ENCODE measurements around the gene POLR2M. TPM values are rescaled to one million over a fixed set of nuclear protein-coding genes. Genes with fewer than 3 reads are reported as not detected.

POLR2M gene
- total and polyA plus RNA-seq, 5 donors from 2014 or later: 53.6 to 85.5 (median 65.4) TPM

GRCh38 chr15:57667171-57667849 is 39.2 kb upstream of the POLR2M start:
- Mint-ChIP-seq H3K9me3 (no peaks in the 10 kb centered on the region), H3K4me1 (no peaks in the 10 kb centered on the region), H3K27ac (no peak overlapping the region), H3K4me3 (no peak overlapping the region), H3K36me3 (peaks cover 3% of the 10 kb centered on the region), H3K27me3 (peaks cover 20% of the 10 kb centered on the region)
- no peak overlapping the region for H3K27ac ChIP-seq (ENCODE audit: insufficient read depth, low read length, poor library complexity, severe bottlenecking)
- H3K4me1 ChIP-seq (ENCODE audit: control insufficient read depth, insufficient read depth, low read length, poor library complexity, severe bottlenecking): no peaks in the 10 kb centered on the region
- no peaks in the 10 kb centered on the region for H3K36me3 ChIP-seq (ENCODE audit: control insufficient read depth, insufficient read depth, low read length)
- DNase-seq (no peak), ATAC-seq (ENCODE audit: low read depth in 2 of 2) (no peak)
- H3K27me3 ChIP-seq (ENCODE audit: control insufficient read depth, insufficient read depth, low read length): peaks cover under 1% of the 10 kb centered on the region
- no peak overlapping the region for H3K4me3 ChIP-seq (ENCODE audit: low read depth, low read length)
- H3K9me3 ChIP-seq (ENCODE audit: control insufficient read depth in 2 of 2, low read length in 2 of 2): no peaks in the 10 kb centered on the region

- no peaks in the 10 kb centered on the region for H3K4me1 ChIP-seq (ENCODE audit: control insufficient read depth, insufficient read depth, low read length, poor library complexity, severe bottlenecking)
- no peak overlapping the region for H3K27ac Mint-ChIP-seq
- H3K4me3 Mint-ChIP-seq: no peak overlapping the region
- H3K4me1 Mint-ChIP-seq: no peaks in the 10 kb centered on the region
- no peak for DNase-seq
- H3K27ac ChIP-seq (ENCODE audit: insufficient read depth, low read length, poor library complexity, severe bottlenecking): no peak overlapping the region
- peaks cover 5% of the 10 kb centered on the region for H3K27me3 ChIP-seq (ENCODE audit: control insufficient read depth, insufficient read depth, low read length)
- H3K4me3 ChIP-seq (ENCODE audit: low read depth, low read length): no peak overlapping the region
- peaks cover 9% of the 10 kb centered on the region for H3K36me3 Mint-ChIP-seq
- ATAC-seq (ENCODE audit: low read depth in 2 of 2): no peak
- H3K9me3 ChIP-seq (ENCODE audit: control insufficient read depth in 2 of 2, low read length in 2 of 2): no peaks in the 10 kb centered on the region
- H3K27me3 Mint-ChIP-seq: peaks cover 25% of the 10 kb centered on the region
- H3K9me3 Mint-ChIP-seq: no peaks in the 10 kb centered on the region
- H3K36me3 ChIP-seq (ENCODE audit: control insufficient read depth, insufficient read depth, low read length): no peaks in the 10 kb centered on the region
These were observed 38.5 kb upstream of the POLR2M start for GRCh38 chr15:57668016-57668415.

- no peaks in the 10 kb centered on the region for H3K9me3 ChIP-seq (ENCODE audit: control insufficient read depth in 2 of 2, low read length in 2 of 2)
- DNase-seq (no peak), ATAC-seq (ENCODE audit: low read depth in 2 of 2) (no peak)
- no peak overlapping the region for H3K4me3 ChIP-seq (ENCODE audit: low read depth, low read length)
- Mint-ChIP-seq H3K9me3 (no peaks in the 10 kb centered on the region), H3K27me3 (peaks cover 14% of the 10 kb centered on the region), H3K36me3 (peaks cover 9% of the 10 kb centered on the region), H3K4me1 (no peaks in the 10 kb centered on the region), H3K4me3 (no peak overlapping the region), H3K27ac (no peak overlapping the region)
- peaks cover 6% of the 10 kb centered on the region for H3K27me3 ChIP-seq (ENCODE audit: control insufficient read depth, insufficient read depth, low read length)
- no peaks in the 10 kb centered on the region for H3K36me3 ChIP-seq (ENCODE audit: control insufficient read depth, insufficient read depth, low read length)
- H3K4me1 ChIP-seq (ENCODE audit: control insufficient read depth, insufficient read depth, low read length, poor library complexity, severe bottlenecking): no peaks in the 10 kb centered on the region
- H3K27ac ChIP-seq (ENCODE audit: insufficient read depth, low read length, poor library complexity, severe bottlenecking): no peak overlapping the region
These were observed 34.9 kb upstream of the POLR2M start for GRCh38 chr15:57671636-57672035.

- Mint-ChIP-seq H3K27ac (no peak overlapping the region), H3K4me1 (peaks cover 0 to 5% (median 1%) of the 10 kb centered on the region in 4 donors), H3K4me3 (no peak overlapping the region), H3K9me3 (no peaks in the 10 kb centered on the region), H3K36me3 (peaks cover 9% of the 10 kb centered on the region), H3K27me3 (peaks cover 20% of the 10 kb centered on the region)
- no peaks in the 10 kb centered on the region for H3K36me3 ChIP-seq (ENCODE audit: control insufficient read depth, insufficient read depth, low read length)
- peaks cover 6% of the 10 kb centered on the region for H3K27me3 ChIP-seq (ENCODE audit: control insufficient read depth, insufficient read depth, low read length)
- DNase-seq: no peak
- no peaks in the 10 kb centered on the region for H3K4me1 ChIP-seq (ENCODE audit: control insufficient read depth, insufficient read depth, low read length, poor library complexity, severe bottlenecking)
- no peaks in the 10 kb centered on the region for H3K9me3 ChIP-seq (ENCODE audit: control insufficient read depth in 2 of 2, low read length in 2 of 2)
- no peak overlapping the region for H3K4me3 ChIP-seq (ENCODE audit: low read depth, low read length)
- H3K27ac ChIP-seq (ENCODE audit: insufficient read depth, low read length, poor library complexity, severe bottlenecking): no peak overlapping the region
- ATAC-seq (ENCODE audit: low read depth in 2 of 2): no peak
These were observed 30.9 kb upstream of the POLR2M start for GRCh38 chr15:57675481-57676181.

- no peaks in the 10 kb centered on the region for H3K9me3 Mint-ChIP-seq
- H3K27me3 Mint-ChIP-seq: peaks cover 20% of the 10 kb centered on the region
- H3K27ac Mint-ChIP-seq: no peak overlapping the region
- DNase-seq (no peak), ATAC-seq (ENCODE audit: low read depth in 2 of 2) (no peak)
- no peak overlapping the region for H3K4me3 ChIP-seq (ENCODE audit: low read depth, low read length)
- peaks cover 9% of the 10 kb centered on the region for H3K36me3 Mint-ChIP-seq
- H3K4me3 Mint-ChIP-seq: no peak overlapping the region
- H3K27me3 ChIP-seq (ENCODE audit: control insufficient read depth, insufficient read depth, low read length): peaks cover 6% of the 10 kb centered on the region
- H3K9me3 ChIP-seq (ENCODE audit: control insufficient read depth in 2 of 2, low read length in 2 of 2): no peaks in the 10 kb centered on the region
- H3K4me1 ChIP-seq (ENCODE audit: control insufficient read depth, insufficient read depth, low read length, poor library complexity, severe bottlenecking): no peaks in the 10 kb centered on the region
- H3K4me1 Mint-ChIP-seq: peaks cover 0 to 5% (median 1%) of the 10 kb centered on the region in 4 donors
- H3K36me3 ChIP-seq (ENCODE audit: control insufficient read depth, insufficient read depth, low read length): no peaks in the 10 kb centered on the region
- no peak overlapping the region for H3K27ac ChIP-seq (ENCODE audit: insufficient read depth, low read length, poor library complexity, severe bottlenecking)
These were observed 29.9 kb upstream of the POLR2M start for GRCh38 chr15:57676585-57676984.

- Mint-ChIP-seq H3K4me3 (no peak overlapping the region), H3K36me3 (peaks cover 9% of the 10 kb centered on the region)
These were observed 29.3 kb upstream of the POLR2M start for GRCh38 chr15:57677204-57677603.

GRCh38 chr15:57680021-57680420 is 26.5 kb upstream of the POLR2M start:
- no peak overlapping the region for H3K4me3 Mint-ChIP-seq
- ATAC-seq (ENCODE audit: low read depth in 2 of 2): no peak
- DNase-seq: no peak
- peaks cover 8% of the 10 kb centered on the region for H3K27me3 Mint-ChIP-seq
- Histone ChIP-seq H3K9me3 (ENCODE audit: control insufficient read depth in 2 of 2, low read length in 2 of 2) (no peaks in the 10 kb centered on the region), H3K36me3 (ENCODE audit: control insufficient read depth, insufficient read depth, low read length) (no peaks in the 10 kb centered on the region), H3K4me1 (ENCODE audit: control insufficient read depth, insufficient read depth, low read length, poor library complexity, severe bottlenecking) (no peaks in the 10 kb centered on the region), H3K4me3 (ENCODE audit: low read depth, low read length) (no peak overlapping the region), H3K27me3 (ENCODE audit: control insufficient read depth, insufficient read depth, low read length) (no peaks in the 10 kb centered on the region), H3K27ac (ENCODE audit: insufficient read depth, low read length, poor library complexity, severe bottlenecking) (no peak overlapping the region)
- no peak overlapping the region for H3K27ac Mint-ChIP-seq
- peaks cover 7% of the 10 kb centered on the region for H3K36me3 Mint-ChIP-seq
- H3K4me1 Mint-ChIP-seq: peaks cover 0 to 5% (median 3%) of the 10 kb centered on the region in 4 donors
- no peaks in the 10 kb centered on the region for H3K9me3 Mint-ChIP-seq

More at GRCh38 chr15:57677204-57677603, 29.3 kb upstream of the POLR2M start:
- no peaks in the 10 kb centered on the region for H3K36me3 ChIP-seq (ENCODE audit: control insufficient read depth, insufficient read depth, low read length)
- peaks cover 6% of the 10 kb centered on the region for H3K27me3 ChIP-seq (ENCODE audit: control insufficient read depth, insufficient read depth, low read length)
- Mint-ChIP-seq H3K27me3 (peaks cover 16% of the 10 kb centered on the region), H3K9me3 (no peaks in the 10 kb centered on the region), H3K4me1 (peaks cover 0 to 5% (median 3%) of the 10 kb centered on the region in 4 donors), H3K27ac (no peak overlapping the region)
- no peaks in the 10 kb centered on the region for H3K4me1 ChIP-seq (ENCODE audit: control insufficient read depth, insufficient read depth, low read length, poor library complexity, severe bottlenecking)
- ATAC-seq (ENCODE audit: low read depth in 2 of 2) (no peak), DNase-seq (no peak)
- H3K4me3 ChIP-seq (ENCODE audit: low read depth, low read length): no peak overlapping the region
- H3K9me3 ChIP-seq (ENCODE audit: control insufficient read depth in 2 of 2, low read length in 2 of 2): no peaks in the 10 kb centered on the region
- no peak overlapping the region for H3K27ac ChIP-seq (ENCODE audit: insufficient read depth, low read length, poor library complexity, severe bottlenecking)

- no peak overlapping the region for H3K4me3 Mint-ChIP-seq
- H3K4me1 Mint-ChIP-seq: peaks cover 0 to 5% (median 3%) of the 10 kb centered on the region in 4 donors
- no peaks in the 10 kb centered on the region for H3K9me3 Mint-ChIP-seq
- H3K36me3 Mint-ChIP-seq: peaks cover 7% of the 10 kb centered on the region
- ATAC-seq (ENCODE audit: low read depth in 2 of 2) (no peak), DNase-seq (no peak)
- Histone ChIP-seq H3K36me3 (ENCODE audit: control insufficient read depth, insufficient read depth, low read length) (no peaks in the 10 kb centered on the region), H3K4me1 (ENCODE audit: control insufficient read depth, insufficient read depth, low read length, poor library complexity, severe bottlenecking) (no peaks in the 10 kb centered on the region), H3K9me3 (ENCODE audit: control insufficient read depth in 2 of 2, low read length in 2 of 2) (no peaks in the 10 kb centered on the region), H3K4me3 (ENCODE audit: low read depth, low read length) (no peak overlapping the region), H3K27ac (ENCODE audit: insufficient read depth, low read length, poor library complexity, severe bottlenecking) (no peak overlapping the region), H3K27me3 (ENCODE audit: control insufficient read depth, insufficient read depth, low read length) (no peaks in the 10 kb centered on the region)
- no peak overlapping the region for H3K27ac Mint-ChIP-seq
- peaks cover 8% of the 10 kb centered on the region for H3K27me3 Mint-ChIP-seq
These were observed 25.5 kb upstream of the POLR2M start for GRCh38 chr15:57681011-57681410.
